ENCODE results near the gene NDRG4. TPM values are rescaled to one million over a fixed set of nuclear protein-coding genes. Genes with fewer than 3 reads are reported as not detected.

The NDRG4 gene
- total RNA-seq, 1 experiment from 2014 or later: 3.0 TPM

DNA sequence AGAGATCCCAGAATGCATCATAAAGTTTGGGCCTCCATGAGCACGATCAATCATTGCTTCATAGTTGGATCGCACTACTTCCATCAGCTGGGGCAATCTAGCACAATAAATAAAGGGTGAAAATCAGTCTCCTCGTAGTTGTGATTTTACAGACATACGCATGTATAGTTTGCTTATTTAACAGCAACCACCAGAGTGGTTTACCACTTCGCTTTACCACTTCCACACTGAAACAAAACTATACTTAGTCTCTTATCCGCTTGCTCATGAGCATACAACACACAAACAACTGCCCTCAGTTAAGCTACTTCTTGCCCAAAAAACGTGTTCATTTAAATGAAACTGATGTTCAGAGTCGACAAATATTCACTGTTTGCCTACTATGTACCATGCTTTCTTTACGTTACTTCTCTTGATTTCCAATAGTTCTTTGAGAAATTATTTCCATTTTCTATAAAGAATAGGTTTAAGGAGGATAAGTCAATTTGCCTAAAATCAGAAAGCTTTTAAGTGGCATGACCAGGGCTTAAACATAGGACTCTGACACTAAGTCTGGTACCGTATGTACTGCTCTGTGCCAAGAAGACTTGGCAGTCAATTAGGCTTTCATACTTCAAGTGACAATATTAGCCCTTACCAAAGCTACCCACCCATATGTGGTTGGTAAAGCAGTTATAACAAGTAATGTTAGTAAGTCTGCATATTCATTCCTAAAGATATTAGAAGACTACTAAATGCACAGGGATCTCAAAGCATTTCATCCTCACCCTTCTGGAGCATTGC is 37.4 kb downstream of the NDRG4 start:
- no peak for DNase-seq (ENCODE audit: low read depth)

DNA sequence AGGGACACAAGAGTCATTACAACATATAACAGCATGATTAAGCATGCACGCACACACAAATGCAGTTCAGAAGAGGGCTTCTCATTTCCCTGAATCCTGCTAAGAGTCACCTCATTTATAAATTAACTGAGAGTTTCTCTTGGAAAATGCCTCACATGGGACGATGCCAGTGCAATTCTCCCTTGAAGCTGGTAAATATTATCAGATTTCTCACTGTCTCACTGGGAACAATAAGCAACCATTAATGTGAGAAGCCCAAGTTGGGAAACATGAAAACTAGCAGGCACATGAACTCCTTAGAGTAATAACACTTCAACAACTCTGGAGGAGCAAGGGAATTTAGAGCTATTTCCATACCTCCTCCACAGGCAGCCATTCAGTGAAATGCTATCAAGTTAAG is 41.8 kb downstream of the NDRG4 start:
- DNase-seq (ENCODE audit: low read depth): no peak

DNA sequence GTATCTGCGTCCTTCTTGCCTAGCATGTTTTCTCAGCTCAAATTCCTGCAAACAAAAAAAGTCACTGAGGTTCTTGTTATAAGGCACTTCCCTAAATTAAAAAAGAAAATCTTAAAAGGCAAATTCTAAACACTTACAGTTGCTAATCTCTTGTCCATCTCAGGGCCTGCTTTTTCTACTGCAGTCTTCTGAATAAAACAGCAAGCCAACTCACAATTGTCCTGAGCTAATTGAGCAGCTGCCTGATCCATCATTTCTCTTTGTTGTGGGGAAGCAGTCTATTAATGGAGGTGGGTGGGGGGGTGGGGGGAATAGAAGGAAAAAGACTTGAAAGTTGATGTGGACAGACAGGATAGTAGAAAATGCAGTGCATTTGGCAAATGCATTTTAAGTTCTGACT is 42.3 kb downstream of the NDRG4 start:
- no peak for DNase-seq (ENCODE audit: low read depth)

DNA sequence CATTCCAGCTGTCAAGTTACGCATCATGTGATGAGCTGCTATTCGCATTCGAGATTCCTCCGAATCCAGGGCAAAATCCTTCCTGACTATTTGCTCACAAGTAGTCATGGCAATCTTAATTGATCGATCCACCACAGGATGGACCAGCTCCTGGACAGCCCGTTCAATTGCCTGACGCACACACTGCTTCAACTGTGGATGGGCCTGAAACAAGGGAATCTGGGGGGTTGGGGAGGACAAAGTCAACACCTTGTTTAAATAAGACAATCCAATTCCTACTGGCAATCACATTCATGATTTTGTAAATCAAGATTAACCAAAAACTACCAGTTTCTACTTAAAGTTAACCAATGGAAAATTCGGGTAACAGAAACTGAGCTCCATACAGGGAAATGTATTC is 43.7 kb downstream of the NDRG4 start:
- DNase-seq (ENCODE audit: low read depth): no peak

DNA sequence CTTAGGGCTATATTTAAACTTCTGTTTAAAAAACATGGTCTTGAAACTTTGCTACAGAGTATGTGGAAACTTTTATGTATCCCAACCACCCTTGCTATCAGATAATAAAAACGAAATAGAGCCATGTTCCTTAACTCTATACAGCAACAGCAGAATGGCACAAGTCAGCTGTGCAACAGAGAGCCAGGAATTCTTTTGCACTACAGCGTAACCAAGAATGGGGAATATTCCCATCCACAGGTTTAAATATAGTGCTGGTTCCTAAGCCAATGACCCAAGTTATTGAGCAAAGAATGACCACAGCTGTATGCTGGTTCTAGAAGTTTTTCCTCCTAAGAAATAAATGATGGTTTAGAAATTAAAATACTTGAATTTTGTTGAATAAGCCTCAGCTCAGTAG is 48.4 kb downstream of the NDRG4 start:
- no peak for DNase-seq (ENCODE audit: low read depth)

DNA sequence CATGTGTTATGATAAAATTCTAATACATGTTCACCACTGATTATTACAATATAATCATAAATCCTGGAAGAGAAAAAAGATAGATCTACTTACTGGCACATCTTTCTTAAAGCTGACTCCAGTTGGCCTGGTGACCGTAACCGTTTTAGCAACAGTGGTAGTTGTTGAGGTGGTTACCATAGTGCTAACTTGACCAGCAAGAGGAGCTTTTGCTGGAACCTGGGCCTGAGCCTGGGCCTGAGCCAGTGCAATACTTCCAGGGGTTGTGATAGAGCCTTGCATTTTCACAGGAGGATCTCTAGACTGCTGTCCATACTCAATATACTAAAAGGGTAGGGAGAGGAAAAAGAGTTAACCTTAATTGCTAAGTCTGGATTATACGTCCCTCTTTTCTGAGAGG is 51.6 kb downstream of the NDRG4 start:
- peak; percentile 6 for DNase-seq (ENCODE audit: low read depth)

DNA sequence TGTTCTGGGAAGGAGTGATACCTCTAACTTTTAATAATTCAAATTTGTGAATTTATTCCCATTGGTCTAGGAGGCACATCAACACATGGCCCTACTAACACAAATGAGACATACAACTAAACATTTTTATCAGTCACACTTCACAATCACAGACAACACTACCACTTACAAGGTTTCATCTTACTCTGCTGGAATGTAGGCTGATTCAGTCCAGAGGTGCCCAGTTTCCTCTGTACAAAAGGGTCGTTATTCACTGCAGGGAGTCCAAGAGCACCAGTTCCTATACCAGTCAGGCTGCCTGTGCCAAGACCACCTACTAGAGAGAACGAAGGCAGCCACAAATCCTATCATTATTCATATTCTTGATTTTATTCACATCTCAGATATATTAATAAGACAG is 56.7 kb downstream of the NDRG4 start:
- DNase-seq (ENCODE audit: low read depth): no peak

Other genes with a start within 250 kb of the NDRG4 start
- gene PRSS54, start 205.1 kb upstream of the NDRG4 start, total RNA-seq (2014; rRNA removed; shearing (Covaris generic)): not detected in 2 replicates
- gene GINS3, start 107.7 kb upstream of the NDRG4 start, total RNA-seq (2014; rRNA removed; shearing (Covaris generic)): 17.3 and 18.4 TPM in 2 replicates
- 7.7 and 9.1 TPM in 2 replicates for gene SETD6, start 15.4 kb downstream of the NDRG4 start, total RNA-seq (2014; rRNA removed; shearing (Covaris generic))
- 97.4 and 112 TPM in 2 replicates for gene CNOT1, start 129.7 kb downstream of the NDRG4 start, total RNA-seq (2014; rRNA removed; shearing (Covaris generic))
- gene SLC38A7, start 184.6 kb downstream of the NDRG4 start, total RNA-seq (2014; rRNA removed; shearing (Covaris generic)): 5.3 and 7.4 TPM in 2 replicates
- gene GOT2, start 234.2 kb downstream of the NDRG4 start, total RNA-seq (2014; rRNA removed; shearing (Covaris generic)): 49.3 and 58.6 TPM in 2 replicates